ENCODE data around the gene CREB3L2.

CREB3L2 gene

DNA sequence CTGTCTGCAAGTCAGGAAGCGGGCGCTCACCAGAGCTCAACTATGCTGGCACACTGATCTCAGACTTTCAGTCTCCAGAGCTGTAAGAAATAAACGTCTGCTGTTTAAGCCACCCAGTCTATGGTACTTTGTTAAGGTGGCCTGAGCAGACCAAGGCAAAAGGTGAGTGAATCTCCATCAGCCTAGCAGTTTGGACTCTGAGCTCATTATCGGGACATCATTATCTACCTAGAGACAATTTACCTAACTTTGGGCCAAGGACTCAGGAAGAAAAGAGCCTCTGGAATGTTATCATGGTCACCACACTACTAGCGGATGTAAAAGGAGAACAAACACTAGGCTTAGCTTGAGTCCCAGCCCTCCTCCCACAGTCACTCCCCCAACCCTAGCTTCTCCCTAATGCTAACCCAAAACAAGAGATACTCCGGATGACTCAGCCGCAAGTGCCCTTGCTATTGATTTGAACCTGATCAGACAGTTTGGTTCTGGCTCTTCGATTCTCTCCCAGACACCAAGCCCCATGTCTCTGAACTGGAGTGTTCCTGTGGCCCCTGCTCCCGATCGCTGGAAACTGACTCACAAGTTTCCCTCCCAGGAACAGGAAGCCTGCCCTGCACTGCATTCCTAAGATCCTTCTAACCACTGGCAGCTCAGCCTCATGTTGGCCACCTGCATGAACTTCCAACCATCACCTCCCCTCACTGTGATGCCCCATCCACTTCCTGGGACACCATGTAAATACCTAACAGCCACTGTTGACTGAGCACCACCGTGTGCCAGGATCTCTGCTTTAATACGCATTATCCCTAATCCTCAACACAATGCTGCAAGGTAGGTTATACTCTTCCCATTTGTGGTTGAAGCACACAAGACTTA is 34.5 kb downstream of the CREB3L2 start:
- TF ChIP-seq, protein P1, sequence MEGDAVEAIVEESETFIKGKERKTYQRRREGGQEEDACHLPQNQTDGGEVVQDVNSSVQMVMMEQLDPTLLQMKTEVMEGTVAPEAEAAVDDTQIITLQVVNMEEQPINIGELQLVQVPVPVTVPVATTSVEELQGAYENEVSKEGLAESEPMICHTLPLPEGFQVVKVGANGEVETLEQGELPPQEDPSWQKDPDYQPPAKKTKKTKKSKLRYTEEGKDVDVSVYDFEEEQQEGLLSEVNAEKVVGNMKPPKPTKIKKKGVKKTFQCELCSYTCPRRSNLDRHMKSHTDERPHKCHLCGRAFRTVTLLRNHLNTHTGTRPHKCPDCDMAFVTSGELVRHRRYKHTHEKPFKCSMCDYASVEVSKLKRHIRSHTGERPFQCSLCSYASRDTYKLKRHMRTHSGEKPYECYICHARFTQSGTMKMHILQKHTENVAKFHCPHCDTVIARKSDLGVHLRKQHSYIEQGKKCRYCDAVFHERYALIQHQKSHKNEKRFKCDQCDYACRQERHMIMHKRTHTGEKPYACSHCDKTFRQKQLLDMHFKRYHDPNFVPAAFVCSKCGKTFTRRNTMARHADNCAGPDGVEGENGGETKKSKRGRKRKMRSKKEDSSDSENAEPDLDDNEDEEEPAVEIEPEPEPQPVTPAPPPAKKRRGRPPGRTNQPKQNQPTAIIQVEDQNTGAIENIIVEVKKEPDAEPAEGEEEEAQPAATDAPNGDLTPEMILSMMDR (IDR thresholded peaks at IDR 0.05; ENCODE audit: extremely low read depth, missing control alignments): no peak
- DNase-seq (ENCODE audit: low spot score): no peak

DNA sequence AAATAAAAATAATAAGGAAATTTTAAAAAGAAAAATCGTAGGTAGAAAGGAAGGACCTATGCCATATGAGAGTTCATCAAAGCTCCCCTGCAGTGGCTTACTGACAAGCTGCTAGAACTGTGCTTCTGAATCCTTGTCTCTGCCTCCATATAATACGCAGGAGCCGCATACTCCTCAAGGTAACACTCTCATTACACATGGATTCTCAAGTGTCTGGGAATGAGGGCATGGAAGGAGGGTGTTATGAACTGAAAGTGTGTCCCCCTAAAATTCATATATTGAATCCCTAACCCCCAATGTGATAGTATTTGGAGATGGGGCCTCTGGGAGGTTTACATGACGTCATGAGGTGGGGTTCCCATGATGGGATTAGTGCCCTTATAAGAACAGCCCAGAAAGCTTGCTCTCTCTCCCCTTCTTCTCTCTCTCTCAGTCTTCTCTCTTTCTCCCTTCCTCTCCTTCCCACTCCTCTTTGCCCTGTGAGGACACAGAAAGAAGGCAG is 35.2 kb downstream of the CREB3L2 start:
- DNase-seq (ENCODE audit: low spot score): no peak
- TF ChIP-seq, protein P1 (IDR thresholded peaks at IDR 0.05; ENCODE audit: extremely low read depth, missing control alignments): no peak

DNA sequence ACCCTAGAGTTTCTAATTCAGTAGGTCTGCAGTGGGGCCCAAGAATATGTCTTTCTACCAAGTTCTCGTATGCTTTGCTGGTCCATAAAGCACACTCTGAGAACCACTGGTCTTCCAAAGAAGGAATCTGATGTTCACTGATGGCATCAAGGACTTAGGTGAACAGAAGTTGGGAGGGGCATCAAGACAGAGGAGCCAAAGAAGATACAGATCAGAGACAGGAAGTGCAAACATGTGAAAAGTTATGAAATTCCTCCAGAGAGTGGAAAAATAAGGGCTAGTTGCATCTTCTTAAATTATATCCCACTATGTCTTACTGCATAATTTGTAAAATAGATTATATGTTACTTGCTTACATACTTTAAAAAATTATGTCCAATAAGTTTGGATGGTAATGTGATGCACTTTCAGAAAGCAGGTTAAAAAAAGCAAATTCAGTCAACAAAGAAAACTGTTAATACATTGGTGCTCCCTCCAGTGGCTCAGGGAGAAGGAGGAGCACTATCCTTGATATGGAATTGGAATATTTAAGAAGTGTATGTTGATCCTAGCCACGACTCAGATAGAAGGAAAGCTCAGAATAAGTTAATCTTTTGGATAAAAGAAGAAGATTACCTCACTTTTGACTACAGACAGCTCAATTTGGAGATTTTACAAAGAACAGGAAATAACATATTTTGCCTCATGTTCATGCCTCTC is 35.8 kb downstream of the CREB3L2 start:
- no peak for DNase-seq (ENCODE audit: low spot score)
- TF ChIP-seq, protein P1 (IDR thresholded peaks at IDR 0.05; ENCODE audit: extremely low read depth, missing control alignments): no peak

DNA sequence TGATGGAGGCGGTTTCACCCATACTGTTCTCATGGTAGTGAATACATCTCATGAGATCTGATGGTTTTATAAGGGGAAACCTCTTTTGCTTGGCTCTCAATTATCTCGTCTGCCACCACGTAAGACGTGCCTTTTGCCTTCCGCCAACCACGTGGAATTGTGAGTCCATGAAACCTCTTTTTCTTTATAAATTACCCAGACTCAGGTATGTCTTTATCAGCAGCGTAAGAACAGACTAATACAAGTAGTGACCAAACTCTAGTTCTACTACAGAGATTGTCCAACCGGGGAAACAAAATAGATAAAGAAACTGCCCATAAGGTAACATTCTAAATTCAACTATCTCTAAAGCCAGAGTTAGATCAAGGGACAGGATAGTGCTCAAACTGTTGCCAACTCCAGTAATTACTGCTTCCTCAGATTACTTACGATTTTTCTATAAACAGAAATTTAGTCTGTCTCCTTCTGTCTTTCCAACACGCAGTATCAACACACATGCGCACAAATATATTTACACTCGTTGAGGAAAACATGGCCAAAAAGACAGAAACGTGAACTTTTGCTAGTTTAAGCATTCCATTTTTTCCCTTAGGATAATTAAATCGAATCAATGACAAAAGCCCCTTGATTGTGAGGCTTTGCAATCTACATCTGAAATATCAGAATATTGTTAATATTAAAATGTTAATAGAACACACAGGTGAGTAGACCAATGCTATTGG is 36.9 kb downstream of the CREB3L2 start:
- TF ChIP-seq, protein P1 (IDR thresholded peaks at IDR 0.05; ENCODE audit: extremely low read depth, missing control alignments): no peak
- DNase-seq (ENCODE audit: low spot score): no peak

DNA sequence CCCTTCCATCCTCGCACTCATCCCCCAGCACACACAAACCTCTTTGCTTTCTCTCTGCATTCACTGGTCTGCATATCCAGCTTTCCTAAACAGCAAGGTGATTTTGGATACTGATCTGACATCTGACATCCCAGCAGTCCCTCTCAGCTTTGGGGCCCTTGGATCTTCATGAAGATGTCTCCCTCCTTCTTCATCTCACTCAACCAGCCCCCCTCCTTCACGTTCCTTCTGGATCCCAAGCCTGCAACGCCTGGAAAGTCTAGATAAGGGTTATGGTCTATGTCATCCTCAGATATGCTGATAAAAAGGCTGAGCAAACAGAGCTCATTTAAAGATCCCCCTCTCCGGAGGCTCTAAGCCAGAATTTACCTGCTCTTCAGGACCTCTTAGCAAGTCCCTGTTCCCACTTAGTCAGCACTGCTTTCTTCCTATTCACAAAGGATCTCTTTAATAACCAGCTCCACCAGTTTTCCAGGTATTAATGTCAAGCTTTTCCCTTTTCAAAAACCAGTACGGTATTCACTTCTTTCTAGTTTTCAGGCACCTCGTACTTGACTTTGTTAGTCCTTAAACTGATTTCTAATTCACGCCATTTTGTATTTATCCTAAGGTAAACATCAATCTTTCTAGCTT is 38.9 kb downstream of the CREB3L2 start:
- TF ChIP-seq, protein P1 (IDR thresholded peaks at IDR 0.05; ENCODE audit: extremely low read depth, missing control alignments): no peak
- no peak for DNase-seq (ENCODE audit: low spot score)

DNA sequence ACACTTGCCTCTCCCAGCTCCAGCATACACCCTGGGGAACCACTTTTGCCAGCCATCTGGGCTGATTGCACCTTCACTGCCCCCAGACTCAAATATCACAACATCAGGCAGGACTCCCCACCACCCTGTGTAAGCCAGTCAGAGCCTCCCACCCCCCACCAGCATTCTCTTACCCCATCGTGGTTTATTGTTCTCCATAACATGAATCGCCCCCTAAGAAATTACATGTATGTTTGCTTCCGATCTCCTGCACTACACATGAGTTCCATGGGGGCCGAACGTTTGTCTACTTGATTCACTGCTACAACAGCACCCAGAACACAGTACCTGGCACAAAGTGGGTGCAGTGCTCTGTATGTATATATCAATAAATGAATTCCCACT is 39.4 kb downstream of the CREB3L2 start:
- no peak for DNase-seq (ENCODE audit: low spot score)
- TF ChIP-seq, protein P1 (IDR thresholded peaks at IDR 0.05; ENCODE audit: extremely low read depth, missing control alignments): no peak
